Nephron progenitor cell (in vitro differentiated cells): ENCODE measurements around the gene ABTB2.

Experiments
- DNase-seq: peaks from one replicate; pipeline ENCODE4 v3.0.0; 2021
- H3K27ac Mint-ChIP-seq: 2 replicates; pipeline ENCODE4 v1.8.0; 2021; ENCODE audit warnings: mild to moderate bottlenecking, moderate library complexity, mixed read lengths
- H3K27me3 Mint-ChIP-seq: 2 replicates; pipeline ENCODE4 v1.8.0; 2021; ENCODE audit warnings: mild to moderate bottlenecking, low read depth, mixed read lengths; ENCODE audit not compliant: poor library complexity
- H3K36me3 Mint-ChIP-seq: 2 replicates; pipeline ENCODE4 v1.8.0; 2021; ENCODE audit warnings: low read depth, mixed read lengths
- H3K4me1 Mint-ChIP-seq: 2 replicates; pipeline ENCODE4 v1.8.0; 2021; ENCODE audit warnings: mixed read lengths
- H3K4me3 Mint-ChIP-seq: 2 replicates; pipeline ENCODE4 v1.8.0; 2021; ENCODE audit warnings: mild to moderate bottlenecking, moderate library complexity, mixed read lengths
- H3K9me3 Mint-ChIP-seq: 2 replicates; pipeline ENCODE4 v1.8.0; 2021; ENCODE audit warnings: mild to moderate bottlenecking, moderate library complexity, mixed read lengths
- CTCF ChIP-seq: fragments of 200-600 bp; sonication (generic); IDR thresholded peaks from 2 replicates; pipeline ENCODE4 v1.5.0; 2021; ENCODE audit warnings: antibody characterized with exemption

ABTB2 gene

GRCh38 chr11:34174412-34175041, 183.3 kb downstream of the ABTB2 start:
- peaks cover 75% of the 10 kb centered on the region for H3K27me3 Mint-ChIP-seq
- peaks cover 26% of the 10 kb centered on the region for H3K4me1 Mint-ChIP-seq
- no peaks in the 10 kb centered on the region for H3K9me3 Mint-ChIP-seq
- peak overlapping the region; percentile 67 for H3K4me3 Mint-ChIP-seq
- no peak overlapping the region for H3K27ac Mint-ChIP-seq
- no peaks in the 10 kb centered on the region for H3K36me3 Mint-ChIP-seq
- peak; percentile 94 for TF ChIP-seq CTCF
- peak; percentile 92 for DNase-seq

GRCh38 chr11:34173050-34173449, 184.8 kb downstream of the ABTB2 start:
- Mint-ChIP-seq H3K27ac (no peak overlapping the region), H3K4me3 (no peak overlapping the region)

GRCh38 chr11:34169686-34170085, 188.1 kb downstream of the ABTB2 start:
- Mint-ChIP-seq H3K4me1 (peaks cover 40% of the 10 kb centered on the region), H3K4me3 (no peak overlapping the region), H3K36me3 (peaks cover 10% of the 10 kb centered on the region)

More at GRCh38 chr11:34173050-34173449, 184.8 kb downstream of the ABTB2 start:
- no peak for DNase-seq
- peaks cover 61% of the 10 kb centered on the region for H3K27me3 Mint-ChIP-seq
- H3K36me3 Mint-ChIP-seq = no peaks in the 10 kb centered on the region
- H3K9me3 Mint-ChIP-seq = no peaks in the 10 kb centered on the region
- H3K4me1 Mint-ChIP-seq = peaks cover 40% of the 10 kb centered on the region
- TF ChIP-seq CTCF = no peak

GRCh38 chr11:34168642-34169420, 189.0 kb downstream of the ABTB2 start:
- Mint-ChIP-seq H3K36me3 (peaks cover 10% of the 10 kb centered on the region), H3K27me3 (peaks cover 42% of the 10 kb centered on the region), H3K9me3 (no peaks in the 10 kb centered on the region), H3K4me1 (peaks cover 43% of the 10 kb centered on the region), H3K27ac (peak overlapping the region; percentile 62), H3K4me3 (no peak overlapping the region)
- no peak for DNase-seq
- no peak for TF ChIP-seq CTCF

More at GRCh38 chr11:34169686-34170085, 188.1 kb downstream of the ABTB2 start:
- H3K27ac Mint-ChIP-seq = no peak overlapping the region
- no peak for DNase-seq
- H3K27me3 Mint-ChIP-seq = peaks cover 43% of the 10 kb centered on the region
- no peak for TF ChIP-seq CTCF
- no peaks in the 10 kb centered on the region for H3K9me3 Mint-ChIP-seq

GRCh38 chr11:34167961-34168360, 189.8 kb downstream of the ABTB2 start:
- H3K4me3 Mint-ChIP-seq = no peak overlapping the region
- no peak for DNase-seq
- no peak overlapping the region for H3K27ac Mint-ChIP-seq
- peaks cover 10% of the 10 kb centered on the region for H3K36me3 Mint-ChIP-seq
- peaks cover 35% of the 10 kb centered on the region for H3K27me3 Mint-ChIP-seq
- H3K4me1 Mint-ChIP-seq = peaks cover 43% of the 10 kb centered on the region
- H3K9me3 Mint-ChIP-seq = no peaks in the 10 kb centered on the region
- no peak for TF ChIP-seq CTCF
